ENCODE results near the gene CYP2D6.
A peak's percentile ranks its signal among the peaks of the same experiment; 100 is the strongest.
"Not testable (repeated sequence)": the region's sequence is repeated elsewhere in the genome, so short reads cannot be mapped to it uniquely, and the experiment has no call there.

CYP2D6 gene

GRCh38 chr22:42145175-42145574 is 14.6 kb upstream of the CYP2D6 start:
- no peaks in the 10 kb centered on the region for H3K27me3 ChIP-seq
- no peaks in the 10 kb centered on the region for H3K36me3 ChIP-seq
- DNase-seq = no peak
- no peak overlapping the region for H3K4me3 ChIP-seq (ENCODE audit: low read depth, low read length)
- H3K9me3 ChIP-seq = no peaks in the 10 kb centered on the region
- H3K4me1 ChIP-seq = no peaks in the 10 kb centered on the region
- no peak for TF ChIP-seq CTCF (IDR thresholded peaks at IDR 0.05; ENCODE audit: low read depth, low read length)

GRCh38 chr22:42143859-42144822 is 13.5 kb upstream of the CYP2D6 start:
- not testable (repeated sequence) for H3K4me3 ChIP-seq (ENCODE audit: low read depth, low read length); H3K9me3 ChIP-seq; H3K27me3 ChIP-seq; H3K36me3 ChIP-seq; H3K4me1 ChIP-seq; DNase-seq

- Histone ChIP-seq H3K4me1 (no peaks in the 10 kb centered on the region), H3K36me3 (no peaks in the 10 kb centered on the region), H3K9me3 (no peaks in the 10 kb centered on the region), H3K27me3 (no peaks in the 10 kb centered on the region), H3K4me3 (ENCODE audit: low read depth, low read length) (no peak overlapping the region)
- no peak for TF ChIP-seq CTCF (IDR thresholded peaks at IDR 0.05; ENCODE audit: low read depth, low read length)
- peak; percentile 5 for DNase-seq
Measured at GRCh38 chr22:42142771-42143461, 12.3 kb upstream of the CYP2D6 start.

- not testable (repeated sequence) for H3K4me3 ChIP-seq (ENCODE audit: low read depth, low read length); H3K27me3 ChIP-seq; H3K9me3 ChIP-seq; H3K4me1 ChIP-seq; H3K36me3 ChIP-seq
- peak; percentile 2 for DNase-seq
Measured at GRCh38 chr22:42141307-42142057, 10.9 kb upstream of the CYP2D6 start.

- H3K36me3 ChIP-seq; DNase-seq; H3K4me1 ChIP-seq; H3K9me3 ChIP-seq; H3K4me3 ChIP-seq (ENCODE audit: low read depth, low read length); H3K27me3 ChIP-seq: not testable (repeated sequence)
Measured at GRCh38 chr22:42140153-42140552, 9.5 kb upstream of the CYP2D6 start.

- not testable (repeated sequence) for H3K36me3 ChIP-seq; H3K27me3 ChIP-seq; H3K9me3 ChIP-seq; DNase-seq; H3K4me1 ChIP-seq; H3K4me3 ChIP-seq (ENCODE audit: low read depth, low read length)
Measured at GRCh38 chr22:42139508-42139907, 8.9 kb upstream of the CYP2D6 start.

- Histone ChIP-seq H3K4me3 (ENCODE audit: low read depth, low read length) (no peak overlapping the region), H3K27me3 (no peaks in the 10 kb centered on the region), H3K4me1 (no peaks in the 10 kb centered on the region), H3K9me3 (no peaks in the 10 kb centered on the region), H3K36me3 (no peaks in the 10 kb centered on the region)
- DNase-seq = no peak
- no peak for TF ChIP-seq CTCF (IDR thresholded peaks at IDR 0.05; ENCODE audit: low read depth, low read length)
Measured at GRCh38 chr22:42138972-42139371, 8.4 kb upstream of the CYP2D6 start.
